ENCODE results near the gene SPOCK1.
A peak's percentile ranks its signal among the peaks of the same experiment; 100 is the strongest.

The SPOCK1 gene

GRCh38 chr5:137454671-137455070, 44.5 kb downstream of the SPOCK1 start:
- H3K9me3 ChIP-seq (ENCODE audit: insufficient read depth, low read length, severe bottlenecking), result no peaks in the 10 kb centered on the region
- H3K79me2 ChIP-seq (ENCODE audit: insufficient read depth, low read length), result no peaks in the 10 kb centered on the region
- DNase-seq, result no peak
- H4K20me1 ChIP-seq (ENCODE audit: insufficient read depth, low read length), result no peaks in the 10 kb centered on the region
- no peak overlapping the region for H3K4me3 ChIP-seq (ENCODE audit: low read depth in 1 of 2, low read length in 2 of 2)
- H3K9ac ChIP-seq (ENCODE audit: low read depth, low read length), result no peak overlapping the region
- H2AFZ ChIP-seq (ENCODE audit: low read depth, low read length), result no peak overlapping the region
- H3K4me2 ChIP-seq (ENCODE audit: insufficient read depth, low read length), result no peak overlapping the region
- no peaks in the 10 kb centered on the region for H3K4me1 ChIP-seq (ENCODE audit: insufficient read depth, low read length)
- ATAC-seq (ENCODE audit: insufficient read depth, low read depth), result no peak
- TF ChIP-seq CTCF (IDR thresholded peaks at IDR 0.05; ENCODE audit: borderline replicate concordance, extremely low read depth, low read length, poor library complexity, severe bottlenecking), result no peak
- TF ChIP-seq EZH2 (IDR thresholded peaks at IDR 0.05; ENCODE audit: borderline replicate concordance, low read depth, low read length, severe bottlenecking), result no peak
- no peak overlapping the region for H3K27ac ChIP-seq (ENCODE audit: low read length)
- no peaks in the 10 kb centered on the region for H3K27me3 ChIP-seq (ENCODE audit: insufficient read depth, low read length, poor library complexity)
- H3K36me3 ChIP-seq (ENCODE audit: insufficient read depth, low read length), result no peaks in the 10 kb centered on the region

- Histone ChIP-seq H3K36me3 (ENCODE audit: insufficient read depth, low read length) (no peaks in the 10 kb centered on the region), H3K9me3 (ENCODE audit: insufficient read depth, low read length, severe bottlenecking) (no peaks in the 10 kb centered on the region), H4K20me1 (ENCODE audit: insufficient read depth, low read length) (no peaks in the 10 kb centered on the region), H3K4me2 (ENCODE audit: insufficient read depth, low read length) (no peak overlapping the region), H2AFZ (ENCODE audit: low read depth, low read length) (no peak overlapping the region), H3K79me2 (ENCODE audit: insufficient read depth, low read length) (no peaks in the 10 kb centered on the region), H3K4me3 (ENCODE audit: low read depth in 1 of 2, low read length in 2 of 2) (no peak overlapping the region), H3K27ac (ENCODE audit: low read length) (no peak overlapping the region), H3K9ac (ENCODE audit: low read depth, low read length) (no peak overlapping the region), H3K27me3 (ENCODE audit: insufficient read depth, low read length, poor library complexity) (no peaks in the 10 kb centered on the region), H3K4me1 (ENCODE audit: insufficient read depth, low read length) (no peaks in the 10 kb centered on the region)
- peak; percentile 71 for ATAC-seq (ENCODE audit: insufficient read depth, low read depth)
- DNase-seq, result peak; percentile 42
- TF ChIP-seq EZH2 (IDR thresholded peaks at IDR 0.05; ENCODE audit: borderline replicate concordance, low read depth, low read length, severe bottlenecking) (no peak), CTCF (IDR thresholded peaks at IDR 0.05; ENCODE audit: borderline replicate concordance, extremely low read depth, low read length, poor library complexity, severe bottlenecking) (no peak)
Measured at GRCh38 chr5:137453483-137454080, 45.5 kb downstream of the SPOCK1 start.

GRCh38 chr5:137450759-137451158, 48.4 kb downstream of the SPOCK1 start:
- H3K79me2 ChIP-seq (ENCODE audit: insufficient read depth, low read length), result no peaks in the 10 kb centered on the region
- no peak overlapping the region for H3K9ac ChIP-seq (ENCODE audit: low read depth, low read length)
- no peak overlapping the region for H2AFZ ChIP-seq (ENCODE audit: low read depth, low read length)
- no peaks in the 10 kb centered on the region for H3K4me1 ChIP-seq (ENCODE audit: insufficient read depth, low read length)
- H3K27ac ChIP-seq (ENCODE audit: low read length), result no peak overlapping the region
- H3K36me3 ChIP-seq (ENCODE audit: insufficient read depth, low read length), result no peaks in the 10 kb centered on the region
- H3K4me2 ChIP-seq (ENCODE audit: insufficient read depth, low read length), result no peak overlapping the region
- no peaks in the 10 kb centered on the region for H3K27me3 ChIP-seq (ENCODE audit: insufficient read depth, low read length, poor library complexity)
- TF ChIP-seq EZH2 (IDR thresholded peaks at IDR 0.05; ENCODE audit: borderline replicate concordance, low read depth, low read length, severe bottlenecking) (no peak), CTCF (IDR thresholded peaks at IDR 0.05; ENCODE audit: borderline replicate concordance, extremely low read depth, low read length, poor library complexity, severe bottlenecking) (no peak)
- H3K4me3 ChIP-seq (ENCODE audit: low read depth in 1 of 2, low read length in 2 of 2), result no peak overlapping the region
- ATAC-seq (ENCODE audit: insufficient read depth, low read depth) (no peak), DNase-seq (no peak)
- H4K20me1 ChIP-seq (ENCODE audit: insufficient read depth, low read length), result no peaks in the 10 kb centered on the region
- no peaks in the 10 kb centered on the region for H3K9me3 ChIP-seq (ENCODE audit: insufficient read depth, low read length, severe bottlenecking)
